Body of pancreas (tissue), 4 donors: Measurements from ENCODE around the gene CTLA4.

ENCODE experiments used
- CTCF ChIP-seq, 7 experiments: fragments of 450-650 bp in 4 of 7; fragments of 200-600 bp in 3 of 7; sonication (generic) in 3 of 7; IDR thresholded peaks; one replicate each; pipeline ENCODE4 v1.5.1; 2016 to 2019; ENCODE audit warnings: antibody characterized with exemption in 7 of 7
- POLR2A ChIP-seq, 3 donors: fragments of 450-650 bp; IDR thresholded peaks; one replicate each; pipeline ENCODE4 v1.6.1; 2016; ENCODE audit warnings: antibody characterized with exemption in 3 of 3, mild to moderate bottlenecking in 2 of 3

DNA sequence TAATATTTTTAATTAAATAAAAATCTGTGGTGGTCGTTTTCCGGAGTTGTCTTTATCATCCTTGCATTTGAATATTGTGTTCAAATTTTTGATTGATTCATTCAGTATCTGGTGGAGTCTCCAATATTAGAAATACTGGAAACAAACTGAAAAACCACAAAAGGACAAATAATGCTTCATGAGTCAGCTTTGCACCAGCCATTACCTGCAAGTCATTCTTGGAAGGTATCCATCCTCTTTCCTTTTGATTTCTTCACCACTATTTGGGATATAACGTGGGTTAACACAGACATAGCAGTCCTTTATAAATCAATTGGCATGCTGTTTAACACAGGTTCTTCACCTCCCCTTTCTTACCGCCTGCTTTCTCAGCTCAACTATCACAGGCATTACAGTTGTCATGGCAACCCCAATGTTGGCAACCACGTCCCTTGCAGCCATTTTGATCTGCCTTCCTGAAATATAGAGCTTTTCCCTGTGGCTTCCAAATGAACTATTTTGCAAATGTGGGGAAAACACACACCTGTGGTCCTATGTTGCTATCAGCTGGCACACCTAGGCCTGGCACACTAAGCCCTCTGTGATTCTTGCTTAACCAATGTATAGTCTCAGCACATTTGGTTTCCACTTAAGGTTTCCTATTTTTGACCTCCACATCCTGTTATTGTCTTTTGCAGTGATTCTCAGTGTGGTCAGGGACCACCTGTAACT lies 6.5 kb downstream of the CTLA4 start:
- TF ChIP-seq CTCF (IDR thresholded peaks at IDR 0.05) (no peak), POLR2A (IDR thresholded peaks at IDR 0.05) (no peak)
